ENCODE data around the gene CPLX3. TPM values are rescaled to one million over a fixed set of nuclear protein-coding genes. Genes with fewer than 3 reads are reported as not detected.

The CPLX3 gene
- polyA plus RNA-seq, 1 donor from 2014 or later, result 0.27 TPM

- peaks cover 4% of the 10 kb centered on the region for H3K36me3 ChIP-seq (ENCODE audit: insufficient read depth, low read length)
Measured at GRCh38 chr15:74802862-74803447, 23.5 kb upstream of the CPLX3 start.

GRCh38 chr15:74804935-74805334, 21.5 kb upstream of the CPLX3 start:
- H3K27me3 ChIP-seq (ENCODE audit: insufficient read depth, low read depth, low read length), result no peaks in the 10 kb centered on the region
- H3K4me2 ChIP-seq (ENCODE audit: low read length), result no peak overlapping the region
- no peaks in the 10 kb centered on the region for H3K9me3 ChIP-seq (ENCODE audit: low read length)
- no peak overlapping the region for H2AFZ ChIP-seq (ENCODE audit: low read depth, low read length)
- H3K27ac ChIP-seq (ENCODE audit: low read length), result no peak overlapping the region
- H3K4me3 ChIP-seq (ENCODE audit: low read length), result no peak overlapping the region
- no peaks in the 10 kb centered on the region for H3K79me2 ChIP-seq (replicated peaks; ENCODE audit: insufficient read depth, low read length)
- H3K9me2 ChIP-seq (ENCODE audit: insufficient read depth, low read length), result no peaks in the 10 kb centered on the region
- H3F3A ChIP-seq (ENCODE audit: insufficient read depth, low read length, poor library complexity, severe bottlenecking), result no peaks in the 10 kb centered on the region
- no peak overlapping the region for H3K9ac ChIP-seq (ENCODE audit: low read length)
- H4K20me1 ChIP-seq (ENCODE audit: insufficient read depth), result no peaks in the 10 kb centered on the region
- peaks cover 4% of the 10 kb centered on the region for H3K36me3 ChIP-seq (ENCODE audit: insufficient read depth, low read length)
- TF ChIP-seq POLR2AphosphoS5 (IDR thresholded peaks at IDR 0.05) (no peak), TAF1 (IDR thresholded peaks at IDR 0.05; ENCODE audit: low read depth) (no peak), REST (IDR thresholded peaks at IDR 0.05; ENCODE audit: borderline replicate concordance) (no peak), RAD21 (conservative IDR thresholded peaks at IDR 0.05) (no peak), EZH2 (IDR thresholded peaks at IDR 0.05; ENCODE audit: borderline replicate concordance, insufficient read depth, low read length, poor library complexity, severe bottlenecking) (no peak), EP300 (conservative IDR thresholded peaks at IDR 0.05; ENCODE audit: poor library complexity, severe bottlenecking) (no peak), SMC3 (conservative IDR thresholded peaks at IDR 0.05; ENCODE audit: poor library complexity) (no peak)
- TF ChIP-seq, protein P1, sequence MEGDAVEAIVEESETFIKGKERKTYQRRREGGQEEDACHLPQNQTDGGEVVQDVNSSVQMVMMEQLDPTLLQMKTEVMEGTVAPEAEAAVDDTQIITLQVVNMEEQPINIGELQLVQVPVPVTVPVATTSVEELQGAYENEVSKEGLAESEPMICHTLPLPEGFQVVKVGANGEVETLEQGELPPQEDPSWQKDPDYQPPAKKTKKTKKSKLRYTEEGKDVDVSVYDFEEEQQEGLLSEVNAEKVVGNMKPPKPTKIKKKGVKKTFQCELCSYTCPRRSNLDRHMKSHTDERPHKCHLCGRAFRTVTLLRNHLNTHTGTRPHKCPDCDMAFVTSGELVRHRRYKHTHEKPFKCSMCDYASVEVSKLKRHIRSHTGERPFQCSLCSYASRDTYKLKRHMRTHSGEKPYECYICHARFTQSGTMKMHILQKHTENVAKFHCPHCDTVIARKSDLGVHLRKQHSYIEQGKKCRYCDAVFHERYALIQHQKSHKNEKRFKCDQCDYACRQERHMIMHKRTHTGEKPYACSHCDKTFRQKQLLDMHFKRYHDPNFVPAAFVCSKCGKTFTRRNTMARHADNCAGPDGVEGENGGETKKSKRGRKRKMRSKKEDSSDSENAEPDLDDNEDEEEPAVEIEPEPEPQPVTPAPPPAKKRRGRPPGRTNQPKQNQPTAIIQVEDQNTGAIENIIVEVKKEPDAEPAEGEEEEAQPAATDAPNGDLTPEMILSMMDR (IDR thresholded peaks at IDR 0.05; ENCODE audit: poor library complexity, severe bottlenecking), result no peak

More at GRCh38 chr15:74802862-74803447, 23.5 kb upstream of the CPLX3 start:
- TF ChIP-seq SMC3 (conservative IDR thresholded peaks at IDR 0.05; ENCODE audit: poor library complexity), result no peak
- TF ChIP-seq EP300 (conservative IDR thresholded peaks at IDR 0.05; ENCODE audit: poor library complexity, severe bottlenecking), result no peak
- no peak for TF ChIP-seq TAF1 (IDR thresholded peaks at IDR 0.05; ENCODE audit: low read depth)
- TF ChIP-seq POLR2AphosphoS5 (IDR thresholded peaks at IDR 0.05), result no peak
- no peak for TF ChIP-seq REST (IDR thresholded peaks at IDR 0.05; ENCODE audit: borderline replicate concordance)
- no peak for TF ChIP-seq RAD21 (conservative IDR thresholded peaks at IDR 0.05)
- no peak for TF ChIP-seq MXI1 (conservative IDR thresholded peaks at IDR 0.05; ENCODE audit: poor library complexity, severe bottlenecking)
- TF ChIP-seq, protein P1 (IDR thresholded peaks at IDR 0.05; ENCODE audit: poor library complexity, severe bottlenecking), result no peak
- TF ChIP-seq EZH2 (IDR thresholded peaks at IDR 0.05; ENCODE audit: borderline replicate concordance, insufficient read depth, low read length, poor library complexity, severe bottlenecking), result no peak
- H3K9ac ChIP-seq (ENCODE audit: low read length), result no peak overlapping the region
- H3K79me2 ChIP-seq (replicated peaks; ENCODE audit: insufficient read depth, low read length), result no peaks in the 10 kb centered on the region
- no peaks in the 10 kb centered on the region for H3K9me3 ChIP-seq (ENCODE audit: low read length)
- no peaks in the 10 kb centered on the region for H3K9me2 ChIP-seq (ENCODE audit: insufficient read depth, low read length)
- no peak overlapping the region for H3K27ac ChIP-seq (ENCODE audit: low read length)
- H3K4me2 ChIP-seq (ENCODE audit: low read length), result no peak overlapping the region
- no peaks in the 10 kb centered on the region for H4K20me1 ChIP-seq (ENCODE audit: insufficient read depth)
- no peak overlapping the region for H3K4me3 ChIP-seq (ENCODE audit: low read length)
- no peaks in the 10 kb centered on the region for H3F3A ChIP-seq (ENCODE audit: insufficient read depth, low read length, poor library complexity, severe bottlenecking)
- no peak overlapping the region for H2AFZ ChIP-seq (ENCODE audit: low read depth, low read length)
- H3K27me3 ChIP-seq (ENCODE audit: insufficient read depth, low read depth, low read length), result no peaks in the 10 kb centered on the region
